Putamen (tissue), 1 donor: ENCODE results near the gene ELK4.
A peak's percentile ranks its signal among the peaks of the same experiment; 100 is the strongest.

Source experiments
- DNase-seq: peaks from one replicate; pipeline ENCODE4 v3.0.0-alpha.2; 2016; ENCODE audit warnings: low spot score

The ELK4 gene

DNA sequence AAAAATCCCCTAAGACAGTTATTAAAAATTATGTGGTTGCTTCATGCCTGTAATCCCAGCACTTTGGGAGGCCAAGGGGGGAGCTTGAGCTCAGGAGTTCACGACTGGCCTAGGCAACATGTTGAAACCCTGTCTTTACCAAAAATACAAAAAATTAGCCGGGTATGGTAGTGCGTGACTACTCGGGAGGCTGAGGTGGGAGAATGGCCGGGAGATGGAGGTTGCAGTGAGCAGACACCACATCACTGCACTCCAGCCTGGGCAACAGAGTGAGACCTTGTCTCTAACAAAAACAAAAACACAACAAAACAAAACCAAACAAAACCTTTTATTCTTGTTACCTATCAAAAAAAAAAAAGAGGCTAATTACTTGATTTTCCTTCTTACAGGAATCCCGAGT is 2.1 kb downstream of the ELK4 start:
- no peak for DNase-seq

GRCh38 chr1:205627956-205628355 is 3.9 kb downstream of the ELK4 start:
- DNase-seq, result no peak

DNA sequence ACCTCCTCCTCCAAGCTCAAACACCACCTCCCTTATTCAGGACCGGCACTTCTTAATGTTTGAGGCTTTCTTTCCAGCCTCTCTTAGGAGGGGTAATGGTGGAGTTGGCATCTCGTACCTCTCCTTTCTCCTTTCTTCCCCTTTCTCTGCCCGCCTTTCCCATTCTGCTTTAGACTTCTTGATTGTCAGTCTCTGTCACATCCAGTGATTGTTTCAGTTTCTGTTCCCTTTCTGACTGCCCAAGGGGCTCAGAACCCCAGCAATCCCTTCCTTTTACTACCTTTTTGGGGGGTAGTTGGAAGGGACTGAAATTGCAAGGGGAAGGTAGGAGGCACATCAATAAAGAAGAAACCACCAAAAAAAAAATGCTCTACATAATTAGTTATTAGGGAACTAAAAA is 5.6 kb downstream of the ELK4 start:
- no peak for DNase-seq

DNA sequence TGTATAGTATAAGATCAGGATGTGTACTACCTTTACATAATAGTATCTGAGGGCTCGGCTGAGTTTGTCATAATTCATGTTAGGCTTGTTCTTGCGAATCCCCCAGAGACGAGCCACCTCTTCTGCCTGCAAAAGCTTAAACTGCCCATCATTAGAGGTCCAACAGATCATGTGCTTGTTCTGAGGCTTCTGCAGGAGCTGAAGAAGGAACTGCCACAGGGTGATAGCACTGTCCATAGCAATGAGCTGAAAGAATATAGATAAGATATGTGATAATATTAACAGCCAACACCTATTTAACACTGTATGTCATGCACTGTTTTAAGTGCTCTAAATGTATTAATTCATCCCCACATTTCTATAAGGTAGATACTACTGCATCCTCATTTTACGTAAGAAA is 8.2 kb downstream of the ELK4 start:
- DNase-seq, result no peak

- DNase-seq, result no peak
Measured at GRCh38 chr1:205620269-205620668, 11.5 kb downstream of the ELK4 start.

- DNase-seq, result no peak
Measured at GRCh38 chr1:205619376-205619775, 12.4 kb downstream of the ELK4 start.

- no peak for DNase-seq
Measured at GRCh38 chr1:205616563-205617293, 15.1 kb downstream of the ELK4 start.

GRCh38 chr1:205615789-205616188 is 16.0 kb downstream of the ELK4 start:
- DNase-seq, result no peak

GRCh38 chr1:205613854-205614412 is 17.9 kb downstream of the ELK4 start:
- DNase-seq, result no peak

DNA sequence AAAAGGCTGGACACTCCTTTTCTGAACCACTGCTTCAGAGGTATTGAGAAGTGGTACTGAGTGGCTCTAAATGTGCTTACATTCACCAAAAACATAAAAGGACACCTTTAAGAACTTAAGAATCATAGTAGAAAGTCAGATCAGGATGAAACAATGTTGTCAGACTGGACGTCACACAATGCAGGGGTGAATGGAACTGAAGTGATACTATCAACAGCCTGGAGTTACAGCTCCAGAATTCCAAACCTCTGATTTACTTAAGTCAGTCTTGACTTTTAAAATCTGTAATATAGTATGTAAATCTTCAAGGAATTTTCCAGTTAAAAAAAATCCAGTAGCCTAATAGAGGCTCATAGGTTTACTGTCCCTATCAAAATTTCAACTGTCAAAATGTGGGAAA is 19.3 kb downstream of the ELK4 start:
- no peak for DNase-seq

DNA sequence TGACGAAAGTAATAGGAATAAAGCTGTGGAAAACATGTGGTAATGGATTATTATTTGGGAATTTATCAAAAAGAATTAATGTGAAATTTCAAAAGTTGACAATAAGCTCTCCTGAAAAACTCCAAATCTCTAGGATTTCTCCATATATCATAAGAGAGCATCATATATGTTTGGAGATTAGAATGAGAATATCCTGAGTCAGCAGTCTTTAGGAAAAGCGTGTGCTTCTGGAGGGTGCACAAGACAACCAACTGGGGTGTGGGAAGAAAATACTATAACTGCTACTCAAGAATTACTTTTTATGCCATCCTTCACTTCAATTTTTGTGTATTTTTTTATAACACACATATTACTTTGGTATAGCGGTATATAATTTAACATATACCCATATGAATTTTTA is 19.7 kb downstream of the ELK4 start:
- DNase-seq, result no peak

GRCh38 chr1:205610901-205611466 is 20.8 kb downstream of the ELK4 start:
- DNase-seq, result no peak

DNA sequence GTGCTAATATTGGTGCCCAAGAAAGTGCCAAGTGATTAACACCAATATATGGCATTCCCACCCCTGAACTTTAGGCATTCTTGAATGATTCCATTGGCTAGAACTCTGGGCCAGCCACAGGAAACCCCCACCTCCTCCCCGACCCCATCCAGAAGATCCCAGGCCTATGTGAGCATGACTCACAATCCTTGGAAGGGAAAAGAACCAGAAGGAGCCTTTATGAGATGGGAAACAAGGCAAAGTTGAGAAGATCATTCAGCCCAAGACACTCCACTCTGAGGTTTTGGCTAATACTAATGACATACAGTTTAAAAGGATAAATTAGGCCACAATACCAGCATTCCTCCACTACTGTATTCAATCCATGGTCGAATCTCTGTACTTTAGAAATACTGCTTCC is 21.8 kb downstream of the ELK4 start:
- DNase-seq, result no peak

DNA sequence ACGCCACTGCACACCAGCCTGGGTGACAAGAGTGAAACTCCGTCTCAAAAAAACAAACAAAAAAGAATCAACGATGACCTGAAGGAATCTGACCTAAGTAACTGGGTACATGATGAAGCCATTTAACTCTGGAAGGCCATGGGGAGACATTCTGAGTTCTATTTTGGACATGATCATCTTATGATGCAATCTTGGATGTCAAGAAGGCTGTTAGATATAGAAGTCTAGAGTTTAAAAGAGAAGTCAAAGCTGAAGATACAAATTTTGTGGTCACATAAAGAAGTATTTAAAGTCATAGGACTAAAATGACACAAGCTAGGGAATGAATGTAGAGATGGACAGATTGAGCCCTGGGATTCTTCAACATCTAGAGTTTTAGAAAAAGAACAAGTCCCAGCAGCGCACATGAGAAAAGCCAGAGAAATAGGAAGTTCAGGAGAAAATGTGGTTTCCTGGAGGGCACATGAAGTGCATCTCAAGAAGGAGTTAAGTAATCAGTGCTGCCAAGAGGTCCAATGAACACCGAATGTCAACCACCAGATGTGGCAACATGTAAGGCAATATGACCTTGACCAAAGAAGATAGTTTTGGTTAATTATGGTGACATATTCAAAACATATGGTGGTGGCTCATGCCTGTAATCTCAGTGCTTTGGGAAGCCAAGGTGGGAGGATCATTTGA is 26.8 kb downstream of the ELK4 start:
- no peak for DNase-seq

DNA sequence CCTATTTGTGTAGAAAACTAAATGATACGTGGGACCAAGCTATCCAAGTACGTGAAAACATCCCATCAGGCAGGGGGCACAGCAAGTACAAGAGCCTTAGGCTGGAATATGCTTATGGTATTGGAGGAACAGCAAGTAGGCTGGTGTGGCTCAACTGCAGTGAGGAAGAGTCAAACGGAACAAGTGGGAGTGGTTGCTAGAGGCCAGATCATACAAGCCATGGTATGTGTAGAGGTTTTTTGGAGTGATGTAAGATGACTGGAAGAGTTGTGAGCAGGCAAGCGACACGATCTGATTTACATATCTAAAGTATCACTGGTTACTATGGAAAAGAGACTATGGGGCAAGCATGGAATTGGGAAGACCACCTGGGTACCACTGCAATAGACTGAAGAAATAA is 27.8 kb downstream of the ELK4 start:
- DNase-seq, result no peak

GRCh38 chr1:205601205-205601604 is 30.6 kb downstream of the ELK4 start:
- no peak for DNase-seq

DNA sequence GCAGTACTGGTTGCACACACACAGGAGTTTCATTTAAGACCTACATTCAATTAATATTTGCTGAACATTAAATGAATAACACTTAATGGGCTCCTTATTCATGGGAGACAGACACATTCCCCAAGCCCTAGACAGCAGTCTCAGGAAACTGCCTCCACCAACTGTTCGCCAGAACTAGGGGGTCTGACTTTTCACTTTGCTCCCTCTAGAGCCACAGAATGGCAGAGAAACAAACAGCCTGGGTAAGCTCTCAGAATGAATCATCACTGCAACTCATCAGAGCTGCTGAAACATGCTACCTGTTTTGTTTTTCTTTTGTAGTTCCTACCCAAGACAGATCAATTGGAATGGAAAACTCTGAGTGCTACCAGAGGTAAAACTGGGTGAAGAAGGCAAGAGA is 31.7 kb downstream of the ELK4 start:
- no peak for DNase-seq

DNA sequence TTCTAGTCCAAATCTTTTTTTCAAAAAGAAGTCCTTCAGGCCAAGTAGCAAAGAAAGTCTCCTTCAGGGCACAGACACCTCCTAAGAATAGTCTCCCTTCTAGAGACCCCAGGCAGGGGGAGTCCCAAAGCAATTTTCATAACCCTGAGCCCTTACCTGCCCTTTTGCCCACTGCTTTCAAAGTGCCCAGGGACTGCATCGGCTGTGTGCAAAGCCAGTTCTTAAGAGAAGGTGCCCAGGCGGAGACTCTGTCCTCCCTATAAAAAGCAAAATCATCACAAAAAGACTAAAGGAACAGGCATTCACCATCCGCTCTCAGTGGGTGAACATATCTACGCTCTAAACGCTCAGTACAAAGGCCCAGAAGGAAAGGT is 32.2 kb downstream of the ELK4 start:
- no peak for DNase-seq

DNA sequence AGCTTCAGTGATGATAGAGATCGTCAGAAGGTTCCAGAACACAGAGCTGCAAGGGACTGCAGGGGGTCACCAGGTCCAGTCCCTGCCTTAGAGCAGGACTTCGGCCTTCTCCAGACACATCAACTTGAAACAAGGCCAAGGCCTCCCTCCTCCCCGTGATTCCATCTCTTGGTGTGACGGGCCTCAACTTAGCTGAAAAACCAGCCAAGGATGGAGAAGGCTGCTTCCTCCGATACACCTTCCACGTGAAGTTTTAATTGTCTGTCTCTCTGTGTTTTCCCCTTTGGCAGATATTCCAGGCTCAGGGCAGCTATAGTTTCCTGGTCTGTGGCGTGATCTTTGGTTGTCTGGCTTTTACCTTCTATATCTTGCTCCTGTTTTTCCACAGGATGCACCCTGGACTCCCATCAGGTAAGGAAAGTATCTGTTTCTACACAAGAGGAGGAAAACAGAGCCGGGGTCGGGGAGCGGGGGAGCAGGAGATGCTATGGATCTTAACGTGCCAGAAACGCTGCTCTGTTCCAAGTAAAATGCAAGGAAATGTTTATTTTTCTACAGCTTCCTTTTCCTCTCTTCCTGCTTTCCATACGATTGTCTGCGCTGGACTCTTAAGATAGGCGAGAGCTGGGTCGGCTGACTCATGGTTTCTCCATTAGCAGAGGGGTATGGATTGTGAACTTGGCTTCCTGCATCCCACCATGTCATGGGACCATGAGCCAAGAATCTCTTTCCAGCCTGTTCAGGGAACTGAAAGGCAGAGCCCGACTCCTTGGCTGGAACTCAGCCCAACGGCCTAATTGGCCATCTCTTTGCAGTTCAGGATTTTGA is 32.8 kb downstream of the ELK4 start:
- DNase-seq, result peak; percentile 46

DNA sequence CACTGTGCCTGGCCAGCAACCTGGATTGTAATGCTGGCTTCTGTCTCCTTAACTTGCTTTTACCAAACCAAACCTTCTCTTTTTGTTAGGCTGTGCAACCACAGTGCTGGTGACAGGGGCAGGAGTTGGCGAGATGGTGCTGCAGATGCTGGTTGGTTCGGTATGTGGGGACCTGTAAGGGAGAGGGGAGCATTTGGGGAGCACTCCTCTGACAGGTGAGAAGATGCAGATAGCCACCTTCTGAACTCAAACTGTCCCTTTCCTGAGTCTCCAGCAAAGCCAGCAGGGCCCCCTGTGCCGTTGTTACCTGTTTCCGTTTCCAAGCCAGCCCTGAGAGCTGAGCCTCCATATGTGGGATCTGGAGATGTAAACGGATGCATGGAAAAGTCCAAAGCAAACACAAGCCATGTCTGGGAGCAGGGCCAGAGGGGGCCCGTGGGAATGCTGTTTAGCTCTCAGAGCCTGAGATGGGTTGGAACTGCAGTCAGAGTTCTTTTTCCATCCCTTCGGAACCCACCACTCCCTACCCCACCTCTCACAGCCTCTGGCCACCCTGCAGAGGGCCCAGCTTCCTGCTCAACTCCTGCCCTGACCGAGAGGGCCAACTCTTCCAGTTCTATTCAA is 34.0 kb downstream of the ELK4 start:
- DNase-seq, result no peak

DNA sequence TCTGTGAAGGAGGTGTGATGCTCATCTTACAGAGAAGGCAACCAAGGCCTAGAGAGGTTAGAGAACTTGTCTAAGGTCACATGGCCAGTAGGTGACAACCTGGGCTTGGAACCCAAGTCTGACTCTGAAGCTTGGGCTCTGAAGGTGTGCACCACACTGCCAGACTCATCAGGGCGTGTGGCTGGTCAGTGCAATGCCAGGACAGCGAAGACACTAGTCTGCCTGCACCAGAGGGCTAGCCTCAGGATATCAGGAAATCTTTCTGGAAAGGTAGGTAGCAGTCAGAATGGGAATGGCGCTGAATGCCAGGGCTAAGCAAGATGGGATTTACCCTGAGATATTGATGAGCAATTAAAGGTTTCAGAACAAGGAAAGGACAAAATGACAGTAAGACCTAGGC is 34.9 kb downstream of the ELK4 start:
- no peak for DNase-seq

DNA sequence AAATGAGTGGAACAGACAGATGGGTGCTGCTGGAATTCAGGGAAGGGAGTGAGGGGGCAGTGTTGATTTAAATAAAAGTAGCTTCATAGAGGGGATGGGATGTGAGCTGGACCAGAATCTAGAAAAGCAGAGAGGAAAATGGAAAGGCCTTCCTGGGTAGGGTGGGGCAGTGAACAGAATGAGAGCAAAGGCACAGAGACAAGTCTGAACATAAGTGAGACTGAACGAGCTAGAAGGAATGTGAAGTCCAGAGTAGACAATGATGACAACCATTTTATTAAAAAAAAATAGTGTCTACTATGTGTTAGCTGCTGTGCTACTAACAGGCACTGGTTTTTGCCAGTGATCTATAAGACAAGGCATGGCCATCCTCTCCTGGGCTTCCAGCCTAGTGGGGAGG is 36.0 kb downstream of the ELK4 start:
- no peak for DNase-seq
